T-helper 1 cell treated with Interleukin-12 subunit alpha and Interleukin-12 subunit beta and Interleukin-4 antibody, amounts not matched to agents 30 ng/mL and 1 ng/mL, for 36 hours (primary cell): ENCODE results near the gene MAPT. TPM values are rescaled to one million over a fixed set of nuclear protein-coding genes. Genes with fewer than 3 reads are reported as not detected.

Experiments
- intact Hi-C: fragments of 100-400 bp; cut with micrococcal nuclease; formaldehyde crosslinking; loops from one replicate; pipeline ENCODE4 v1.15.1; 2024
- total RNA-seq: library from RNA; stranded (reverse); gene quantifications from 2 replicates; pipeline ENCODE4 v1.2.3, GENCODE V29; 2022

Gene MAPT
- total RNA-seq, 1 donor from 2014 or later: 0.25 TPM

DNA sequence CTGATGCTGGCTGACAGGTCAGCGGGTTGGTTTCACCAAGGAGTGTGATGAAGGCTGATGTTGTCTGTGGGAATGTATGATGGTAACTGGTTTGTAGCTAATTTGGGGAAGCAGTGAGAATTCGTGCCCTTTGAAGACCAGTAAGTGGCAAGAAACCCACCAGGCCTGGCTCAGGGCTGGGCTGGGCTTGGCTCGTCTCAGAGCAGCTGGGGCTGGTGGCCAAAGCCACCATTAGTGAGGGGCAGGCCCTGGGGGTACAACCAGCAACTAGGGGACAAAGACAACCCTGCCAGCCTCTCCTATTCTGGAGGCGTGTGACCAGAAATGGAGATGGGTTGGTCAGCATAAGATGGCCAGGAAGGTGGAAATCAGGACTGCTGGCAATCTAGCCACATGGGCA is 91.7 kb downstream of the MAPT start:
- intact Hi-C loops: no loop called here

DNA sequence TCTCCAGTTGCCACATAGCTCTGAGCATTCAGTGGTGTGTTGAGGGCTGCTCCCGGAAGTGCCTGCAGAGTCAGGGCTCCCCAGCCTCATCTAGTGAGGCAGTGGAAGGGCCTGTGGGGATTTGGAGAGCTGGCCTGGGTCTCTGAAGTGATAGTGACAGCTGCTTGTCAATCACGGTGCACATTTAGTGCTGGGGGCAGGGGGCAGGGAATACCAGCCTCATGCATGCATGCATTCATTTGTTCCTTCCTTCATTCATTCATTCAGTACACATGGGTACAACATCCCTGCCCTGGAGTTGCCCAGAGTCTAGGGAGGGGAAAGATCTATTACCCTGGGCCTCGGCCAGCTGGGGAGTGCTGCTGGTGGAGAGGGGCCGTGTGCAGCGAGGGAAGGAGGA is 93.4 kb downstream of the MAPT start:
- intact Hi-C loops: no loop called here

DNA sequence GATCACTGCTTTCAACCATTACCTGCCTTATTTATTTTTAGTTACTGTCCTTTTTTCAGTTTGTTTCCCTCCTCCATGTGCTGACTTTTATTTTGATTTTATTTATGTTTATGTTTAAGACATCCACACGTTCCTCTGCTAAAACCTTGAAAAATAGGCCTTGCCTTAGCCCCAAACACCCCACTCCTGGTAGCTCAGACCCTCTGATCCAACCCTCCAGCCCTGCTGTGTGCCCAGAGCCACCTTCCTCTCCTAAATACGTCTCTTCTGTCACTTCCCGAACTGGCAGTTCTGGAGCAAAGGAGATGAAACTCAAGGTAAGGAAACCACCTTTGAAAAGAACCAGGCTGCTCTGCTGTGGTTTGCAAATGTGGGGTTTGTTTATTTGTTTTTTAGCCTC is 95.4 kb downstream of the MAPT start:
- intact Hi-C loops: no loop called here

DNA sequence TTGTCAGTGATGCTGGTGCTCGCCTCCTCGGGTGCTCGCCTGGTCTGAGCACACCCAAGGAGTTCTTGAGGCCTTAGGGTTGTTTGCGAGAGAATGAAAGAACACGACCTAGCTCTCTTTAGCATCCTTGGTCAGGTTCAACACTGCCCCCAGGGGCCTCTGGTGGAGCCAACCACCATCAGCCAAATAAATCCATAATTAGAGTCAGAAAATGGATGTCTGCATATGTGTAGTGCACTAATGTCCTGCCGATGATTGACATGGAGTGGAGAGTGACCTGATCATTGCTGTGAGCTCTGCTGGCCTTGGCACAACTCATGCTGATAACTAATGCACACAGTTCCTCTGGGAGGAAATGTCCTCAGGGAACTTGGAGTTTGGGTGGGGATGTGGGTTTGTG is 96.5 kb downstream of the MAPT start:
- intact Hi-C loops: no loop called here

DNA sequence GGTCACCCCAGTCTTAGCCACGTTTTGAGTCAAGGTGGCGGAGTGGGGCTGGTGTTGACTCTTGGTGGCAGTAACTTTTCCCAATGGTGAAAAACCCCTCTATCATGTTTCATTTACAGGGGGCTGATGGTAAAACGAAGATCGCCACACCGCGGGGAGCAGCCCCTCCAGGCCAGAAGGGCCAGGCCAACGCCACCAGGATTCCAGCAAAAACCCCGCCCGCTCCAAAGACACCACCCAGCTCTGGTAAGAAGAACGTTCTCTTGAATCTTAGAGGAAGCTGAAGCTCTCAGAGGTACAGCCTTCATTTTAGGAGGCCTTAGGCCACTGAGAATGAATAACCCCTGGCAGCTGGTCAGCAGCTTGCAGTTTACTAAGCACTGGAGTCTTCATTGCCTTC is 97.0 kb downstream of the MAPT start:
- intact Hi-C loops: no loop called here

DNA sequence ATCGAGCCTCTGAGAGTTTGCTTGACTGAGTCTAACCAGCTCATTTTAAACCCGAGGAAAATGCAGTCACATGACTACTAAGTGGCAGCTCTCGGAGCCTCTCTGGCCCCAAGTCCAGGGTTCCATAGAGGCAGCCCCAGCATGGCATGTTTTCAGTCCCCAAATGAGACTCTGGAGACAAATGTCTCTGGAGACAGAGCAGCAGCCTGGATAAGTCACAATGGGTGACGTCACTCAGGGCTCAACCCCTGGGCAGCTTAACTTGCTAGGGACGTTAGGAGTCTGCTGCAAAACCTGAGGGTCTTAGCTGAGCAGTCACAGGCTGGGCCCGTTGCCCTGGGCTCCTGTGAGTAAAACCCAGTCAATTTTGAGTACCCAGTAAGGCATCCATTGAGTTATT is 97.8 kb downstream of the MAPT start:
- intact Hi-C loops: no loop called here

DNA sequence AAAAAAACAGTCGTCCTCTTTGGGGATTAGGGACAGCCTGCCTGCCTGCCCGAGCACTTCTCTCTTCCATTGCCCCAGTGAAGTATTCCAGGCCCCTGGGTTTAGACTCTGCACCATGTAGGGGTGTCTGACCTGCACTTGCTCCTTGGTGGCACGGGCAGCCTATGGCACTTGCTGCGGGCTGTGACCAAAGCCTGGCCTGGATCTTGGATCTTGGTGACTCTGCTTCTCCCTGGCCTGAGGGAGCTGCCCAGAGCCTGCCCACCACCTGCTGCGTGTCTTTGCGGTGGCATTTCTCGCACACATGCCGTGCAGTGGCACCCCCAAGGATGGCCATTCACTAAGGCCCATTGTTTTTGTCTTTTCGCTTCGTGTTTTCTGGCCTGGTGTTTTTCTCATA is 98.5 kb downstream of the MAPT start:
- intact Hi-C loops: no loop called here

DNA sequence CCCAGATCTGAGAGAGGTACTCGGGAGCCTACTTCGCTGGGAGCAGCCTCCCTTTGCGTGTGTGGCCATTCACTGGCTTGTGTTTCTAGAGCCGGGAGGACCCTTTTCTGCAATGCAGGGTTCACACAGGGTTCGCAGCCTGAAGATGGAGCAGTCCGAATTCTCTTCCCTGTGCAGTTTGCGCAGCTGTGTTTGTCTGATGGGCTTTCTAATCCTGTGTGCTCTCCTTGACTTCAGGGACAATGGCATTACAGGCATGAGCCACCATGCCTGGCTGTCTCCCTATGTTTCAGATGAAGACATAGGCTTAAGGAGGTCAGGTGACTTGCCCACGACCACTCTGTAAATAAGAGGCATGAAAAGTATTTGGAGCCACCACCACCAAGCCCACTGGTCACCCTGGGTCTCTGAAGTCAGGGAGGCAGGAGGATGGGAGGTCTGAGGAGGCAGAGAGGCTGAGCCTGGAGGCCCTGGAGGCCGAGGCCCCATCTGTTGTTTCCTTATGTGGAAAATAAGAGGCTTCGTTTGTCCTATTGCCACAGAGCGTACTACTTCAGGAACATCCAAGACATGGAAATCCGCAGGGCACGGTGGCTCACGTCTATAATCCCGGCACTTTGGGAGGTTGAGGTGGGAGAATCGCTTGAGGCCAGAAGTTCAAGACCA is 99.7 kb downstream of the MAPT start:
- intact Hi-C loops: no loop called here

DNA sequence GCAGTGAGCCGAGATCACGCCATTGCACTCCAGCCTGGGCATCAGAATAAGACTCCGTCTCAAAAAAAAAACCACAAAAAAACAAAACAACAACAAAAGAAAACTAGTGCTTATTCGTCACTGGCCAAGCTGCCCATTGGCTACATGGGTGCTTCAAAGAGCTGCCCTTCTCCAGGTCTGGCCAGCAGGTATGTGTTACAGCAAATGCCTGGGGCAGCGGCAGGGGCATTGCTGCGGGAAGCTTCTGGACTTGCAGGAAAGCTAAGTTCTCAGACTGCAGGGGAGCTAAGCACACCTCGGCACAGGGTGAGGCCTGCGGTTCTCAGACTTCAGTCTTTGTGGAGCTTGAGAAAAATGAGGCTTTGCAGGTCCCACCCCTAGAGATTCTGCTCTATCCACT is 100.6 kb downstream of the MAPT start:
- intact Hi-C loops: no loop called here

DNA sequence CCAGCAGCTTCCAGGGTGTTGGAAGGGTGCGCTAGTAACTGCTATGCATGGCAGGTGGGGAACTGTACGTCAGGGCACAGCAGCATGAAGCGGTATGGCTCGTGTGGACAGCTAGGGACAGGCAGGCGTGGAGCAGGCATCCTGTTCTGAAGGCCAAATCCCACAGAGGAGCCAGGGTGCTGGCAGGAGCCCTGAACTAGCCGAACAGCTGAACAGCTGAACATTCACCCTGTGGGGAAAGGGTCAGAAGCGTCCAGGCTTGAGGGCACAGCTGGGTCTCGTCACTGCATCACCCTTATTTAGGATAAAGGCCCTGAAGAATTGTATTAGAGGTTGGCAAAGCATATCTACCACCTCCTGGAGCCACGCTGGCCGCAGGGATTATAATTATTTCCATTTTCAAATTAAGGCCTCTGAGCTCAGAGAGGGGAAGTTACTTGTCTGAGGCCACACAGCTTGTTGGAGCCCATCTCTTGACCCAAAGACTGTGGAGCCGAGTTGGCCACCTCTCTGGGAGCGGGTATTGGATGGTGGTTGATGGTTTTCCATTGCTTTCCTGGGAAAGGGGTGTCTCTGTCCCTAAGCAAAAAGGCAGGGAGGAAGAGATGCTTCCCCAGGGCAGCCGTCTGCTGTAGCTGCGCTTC is 101.4 kb downstream of the MAPT start:
- intact Hi-C loops: no loop called here

DNA sequence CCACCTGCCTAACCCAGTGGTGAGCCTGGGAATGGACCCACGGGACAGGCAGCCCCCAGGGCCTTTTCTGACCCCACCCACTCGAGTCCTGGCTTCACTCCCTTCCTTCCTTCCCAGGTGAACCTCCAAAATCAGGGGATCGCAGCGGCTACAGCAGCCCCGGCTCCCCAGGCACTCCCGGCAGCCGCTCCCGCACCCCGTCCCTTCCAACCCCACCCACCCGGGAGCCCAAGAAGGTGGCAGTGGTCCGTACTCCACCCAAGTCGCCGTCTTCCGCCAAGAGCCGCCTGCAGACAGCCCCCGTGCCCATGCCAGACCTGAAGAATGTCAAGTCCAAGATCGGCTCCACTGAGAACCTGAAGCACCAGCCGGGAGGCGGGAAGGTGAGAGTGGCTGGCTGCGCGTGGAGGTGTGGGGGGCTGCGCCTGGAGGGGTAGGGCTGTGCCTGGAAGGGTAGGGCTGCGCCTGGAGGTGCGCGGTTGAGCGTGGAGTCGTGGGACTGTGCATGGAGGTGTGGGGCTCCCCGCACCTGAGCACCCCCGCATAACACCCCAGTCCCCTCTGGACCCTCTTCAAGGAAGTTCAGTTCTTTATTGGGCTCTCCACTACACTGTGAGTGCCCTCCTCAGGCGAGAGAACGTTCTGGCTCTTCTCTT is 102.1 kb downstream of the MAPT start:
- intact Hi-C loops: no loop called here

DNA sequence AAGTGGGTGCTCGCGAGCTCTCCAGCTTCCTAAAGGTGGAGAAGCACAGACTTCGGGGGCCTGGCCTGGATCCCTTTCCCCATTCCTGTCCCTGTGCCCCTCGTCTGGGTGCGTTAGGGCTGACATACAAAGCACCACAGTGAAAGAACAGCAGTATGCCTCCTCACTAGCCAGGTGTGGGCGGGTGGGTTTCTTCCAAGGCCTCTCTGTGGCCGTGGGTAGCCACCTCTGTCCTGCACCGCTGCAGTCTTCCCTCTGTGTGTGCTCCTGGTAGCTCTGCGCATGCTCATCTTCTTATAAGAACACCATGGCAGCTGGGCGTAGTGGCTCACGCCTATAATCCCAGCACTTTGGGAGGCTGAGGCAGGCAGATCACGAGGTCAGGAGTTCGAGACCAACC is 102.8 kb downstream of the MAPT start:
- intact Hi-C loops: no loop called here

DNA sequence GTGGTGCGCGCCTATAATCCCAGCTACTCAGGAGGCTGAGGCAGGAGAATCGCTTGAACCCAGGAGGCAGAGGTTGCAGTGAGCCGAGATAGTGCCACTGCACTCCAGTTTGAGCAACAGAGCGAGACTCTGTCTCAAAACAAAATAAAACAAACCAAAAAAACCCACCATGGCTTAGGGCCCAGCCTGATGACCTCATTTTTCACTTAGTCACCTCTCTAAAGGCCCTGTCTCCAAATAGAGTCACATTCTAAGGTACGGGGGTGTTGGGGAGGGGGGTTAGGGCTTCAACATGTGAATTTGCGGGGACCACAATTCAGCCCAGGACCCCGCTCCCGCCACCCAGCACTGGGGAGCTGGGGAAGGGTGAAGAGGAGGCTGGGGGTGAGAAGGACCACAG is 103.3 kb downstream of the MAPT start:
- intact Hi-C loops: no loop called here

DNA sequence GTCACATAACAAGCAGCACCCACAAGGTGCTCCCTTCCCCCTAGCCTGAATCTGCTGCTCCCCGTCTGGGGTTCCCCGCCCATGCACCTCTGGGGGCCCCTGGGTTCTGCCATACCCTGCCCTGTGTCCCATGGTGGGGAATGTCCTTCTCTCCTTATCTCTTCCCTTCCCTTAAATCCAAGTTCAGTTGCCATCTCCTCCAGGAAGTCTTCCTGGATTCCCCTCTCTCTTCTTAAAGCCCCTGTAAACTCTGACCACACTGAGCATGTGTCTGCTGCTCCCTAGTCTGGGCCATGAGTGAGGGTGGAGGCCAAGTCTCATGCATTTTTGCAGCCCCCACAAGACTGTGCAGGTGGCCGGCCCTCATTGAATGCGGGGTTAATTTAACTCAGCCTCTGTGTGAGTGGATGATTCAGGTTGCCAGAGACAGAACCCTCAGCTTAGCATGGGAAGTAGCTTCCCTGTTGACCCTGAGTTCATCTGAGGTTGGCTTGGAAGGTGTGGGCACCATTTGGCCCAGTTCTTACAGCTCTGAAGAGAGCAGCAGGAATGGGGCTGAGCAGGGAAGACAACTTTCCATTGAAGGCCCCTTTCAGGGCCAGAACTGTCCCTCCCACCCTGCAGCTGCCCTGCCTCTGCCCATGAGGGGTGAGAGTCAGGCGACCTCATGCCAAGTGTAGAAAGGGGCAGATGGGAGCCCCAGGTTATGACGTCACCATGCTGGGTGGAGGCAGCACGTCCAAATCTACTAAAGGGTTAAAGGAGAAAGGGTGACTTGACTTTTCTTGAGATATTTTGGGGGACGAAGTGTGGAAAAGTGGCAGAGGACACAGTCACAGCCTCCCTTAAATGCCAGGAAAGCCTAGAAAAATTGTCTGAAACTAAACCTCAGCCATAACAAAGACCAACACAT is 104.9 kb downstream of the MAPT start, which contains the start of gene STH:
Gene STH (plus strand): TSS at position 264 of the 913 bp plus-strand sequence. CDS start 30 bp downstream, at position 294.
- intact Hi-C loops: no loop called here

DNA sequence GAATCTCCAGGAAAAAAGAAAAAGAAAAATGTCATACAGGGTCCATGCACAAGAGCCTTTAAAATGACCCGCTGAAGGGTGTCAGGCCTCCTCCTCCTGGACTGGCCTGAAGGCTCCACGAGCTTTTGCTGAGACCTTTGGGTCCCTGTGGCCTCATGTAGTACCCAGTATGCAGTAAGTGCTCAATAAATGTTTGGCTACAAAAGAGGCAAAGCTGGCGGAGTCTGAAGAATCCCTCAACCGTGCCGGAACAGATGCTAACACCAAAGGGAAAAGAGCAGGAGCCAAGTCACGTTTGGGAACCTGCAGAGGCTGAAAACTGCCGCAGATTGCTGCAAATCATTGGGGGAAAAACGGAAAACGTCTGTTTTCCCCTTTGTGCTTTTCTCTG is 105.5 kb downstream of the MAPT start:
- intact Hi-C loops: loop anchor here (5.0 kb wide), 2 partner anchors 267 to 832 kb away; no protein-coding TSS in a partner anchor

DNA sequence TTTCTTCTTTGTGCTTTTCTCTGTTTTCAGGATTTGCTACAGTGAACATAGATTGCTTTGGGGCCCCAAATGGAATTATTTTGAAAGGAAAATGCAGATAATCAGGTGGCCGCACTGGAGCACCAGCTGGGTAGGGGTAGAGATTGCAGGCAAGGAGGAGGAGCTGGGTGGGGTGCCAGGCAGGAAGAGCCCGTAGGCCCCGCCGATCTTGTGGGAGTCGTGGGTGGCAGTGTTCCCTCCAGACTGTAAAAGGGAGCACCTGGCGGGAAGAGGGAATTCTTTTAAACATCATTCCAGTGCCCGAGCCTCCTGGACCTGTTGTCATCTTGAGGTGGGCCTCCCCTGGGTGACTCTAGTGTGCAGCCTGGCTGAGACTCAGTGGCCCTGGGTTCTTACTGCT is 105.9 kb downstream of the MAPT start:
- intact Hi-C loops: loop anchor here (5.0 kb wide), 2 partner anchors 267 to 832 kb away; no protein-coding TSS in a partner anchor

DNA sequence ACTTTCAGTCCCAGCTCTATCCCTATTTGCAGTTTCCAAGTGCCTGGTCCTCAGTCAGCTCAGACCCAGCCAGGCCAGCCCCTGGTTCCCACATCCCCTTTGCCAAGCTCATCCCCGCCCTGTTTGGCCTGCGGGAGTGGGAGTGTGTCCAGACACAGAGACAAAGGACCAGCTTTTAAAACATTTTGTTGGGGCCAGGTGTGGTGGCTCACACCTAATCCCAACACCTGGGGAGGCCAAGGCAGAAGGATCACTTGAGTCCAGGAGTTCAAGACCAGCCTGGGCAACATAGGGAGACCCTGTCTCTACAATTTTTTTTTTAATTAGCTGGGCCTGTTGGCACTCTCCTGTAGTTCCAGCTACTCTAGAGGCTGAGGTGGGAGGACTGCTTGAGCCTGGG is 106.4 kb downstream of the MAPT start:
- intact Hi-C loops: loop anchor here (5.0 kb wide), 2 partner anchors 267 to 832 kb away; no protein-coding TSS in a partner anchor

DNA sequence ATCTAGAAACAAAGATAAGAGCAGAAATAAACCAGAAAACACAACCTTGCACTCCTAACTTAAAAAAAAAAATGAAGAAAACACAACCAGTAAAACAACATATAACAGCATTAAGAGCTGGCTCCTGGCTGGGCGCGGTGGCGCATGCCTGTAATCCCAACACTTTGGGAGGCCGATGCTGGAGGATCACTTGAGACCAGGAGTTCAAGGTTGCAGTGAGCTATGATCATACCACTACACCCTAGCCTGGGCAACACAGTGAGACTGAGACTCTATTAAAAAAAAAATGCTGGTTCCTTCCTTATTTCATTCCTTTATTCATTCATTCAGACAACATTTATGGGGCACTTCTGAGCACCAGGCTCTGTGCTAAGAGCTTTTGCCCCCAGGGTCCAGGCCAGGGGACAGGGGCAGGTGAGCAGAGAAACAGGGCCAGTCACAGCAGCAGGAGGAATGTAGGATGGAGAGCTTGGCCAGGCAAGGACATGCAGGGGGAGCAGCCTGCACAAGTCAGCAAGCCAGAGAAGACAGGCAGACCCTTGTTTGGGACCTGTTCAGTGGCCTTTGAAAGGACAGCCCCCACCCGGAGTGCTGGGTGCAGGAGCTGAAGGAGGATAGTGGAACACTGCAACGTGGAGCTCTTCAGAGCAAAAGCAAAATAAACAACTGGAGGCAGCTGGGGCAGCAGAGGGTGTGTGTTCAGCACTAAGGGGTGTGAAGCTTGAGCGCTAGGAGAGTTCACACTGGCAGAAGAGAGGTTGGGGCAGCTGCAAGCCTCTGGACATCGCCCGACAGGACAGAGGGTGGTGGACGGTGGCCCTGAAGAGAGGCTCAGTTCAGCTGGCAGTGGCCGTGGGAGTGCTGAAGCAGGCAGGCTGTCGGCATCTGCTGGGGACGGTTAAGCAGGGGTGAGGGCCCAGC is 107.3 kb downstream of the MAPT start:
- intact Hi-C loops: loop anchor here (1.0 to 5.0 kb wide), 9 partner anchors 19 to 831 kb away; no protein-coding TSS in a partner anchor

DNA sequence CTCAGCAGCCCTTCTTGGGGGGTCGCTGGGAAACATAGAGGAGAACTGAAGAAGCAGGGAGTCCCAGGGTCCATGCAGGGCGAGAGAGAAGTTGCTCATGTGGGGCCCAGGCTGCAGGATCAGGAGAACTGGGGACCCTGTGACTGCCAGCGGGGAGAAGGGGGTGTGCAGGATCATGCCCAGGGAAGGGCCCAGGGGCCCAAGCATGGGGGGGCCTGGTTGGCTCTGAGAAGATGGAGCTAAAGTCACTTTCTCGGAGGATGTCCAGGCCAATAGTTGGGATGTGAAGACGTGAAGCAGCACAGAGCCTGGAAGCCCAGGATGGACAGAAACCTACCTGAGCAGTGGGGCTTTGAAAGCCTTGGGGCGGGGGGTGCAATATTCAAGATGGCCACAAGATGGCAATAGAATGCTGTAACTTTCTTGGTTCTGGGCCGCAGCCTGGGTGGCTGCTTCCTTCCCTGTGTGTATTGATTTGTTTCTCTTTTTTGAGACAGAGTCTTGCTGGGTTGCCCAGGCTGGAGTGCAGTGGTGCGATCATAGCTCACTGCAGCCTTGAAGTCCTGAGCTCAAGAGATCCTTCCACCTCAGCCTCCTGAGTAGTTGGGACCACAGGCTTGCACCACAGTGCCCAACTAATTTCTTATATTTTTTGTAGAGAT is 108.1 kb downstream of the MAPT start:
- intact Hi-C loops: loop anchor here (1.0 to 5.0 kb wide), 9 partner anchors 18 to 830 kb away; no protein-coding TSS in a partner anchor

DNA sequence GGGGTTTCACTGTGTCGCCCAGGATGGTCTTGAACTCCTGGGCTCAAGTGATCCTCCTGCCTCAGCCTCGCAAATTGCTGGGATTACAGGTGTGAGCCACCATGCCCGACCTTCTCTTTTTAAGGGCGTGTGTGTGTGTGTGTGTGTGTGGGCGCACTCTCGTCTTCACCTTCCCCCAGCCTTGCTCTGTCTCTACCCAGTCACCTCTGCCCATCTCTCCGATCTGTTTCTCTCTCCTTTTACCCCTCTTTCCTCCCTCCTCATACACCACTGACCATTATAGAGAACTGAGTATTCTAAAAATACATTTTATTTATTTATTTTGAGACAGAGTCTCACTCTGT is 108.6 kb downstream of the MAPT start:
- intact Hi-C loops: loop anchor here (1.0 to 5.0 kb wide), 9 partner anchors 17 to 829 kb away; no protein-coding TSS in a partner anchor
